ENCODE results near the gene TLCD3A. TPM values are rescaled to one million over a fixed set of nuclear protein-coding genes. Genes with fewer than 3 reads are reported as not detected.
"Not testable (repeated sequence)": the region's sequence is repeated elsewhere in the genome, so short reads cannot be mapped to it uniquely, and the experiment has no call there.

TLCD3A gene
- total RNA-seq, 1 donor from 2014 or later: 36.3 TPM

- intact Hi-C loops (cut with micrococcal nuclease): no loop called here
- Mint-ChIP-seq H3K9me3 (no peaks in the 10 kb centered on the region), H3K4me1 (ENCODE audit: low read depth) (peaks cover 16% of the 10 kb centered on the region), H3K27me3 (ENCODE audit: insufficient read depth) (no peaks in the 10 kb centered on the region), H3K27ac (no peak overlapping the region), H3K36me3 (ENCODE audit: low read depth) (peaks cover 27% of the 10 kb centered on the region), H3K4me3 (no peak overlapping the region)
- DNase-seq (ENCODE audit: low spot score): no peak
Observed at GRCh38 chr17:788551-788950, 56.2 kb downstream of the TLCD3A start.

DNA sequence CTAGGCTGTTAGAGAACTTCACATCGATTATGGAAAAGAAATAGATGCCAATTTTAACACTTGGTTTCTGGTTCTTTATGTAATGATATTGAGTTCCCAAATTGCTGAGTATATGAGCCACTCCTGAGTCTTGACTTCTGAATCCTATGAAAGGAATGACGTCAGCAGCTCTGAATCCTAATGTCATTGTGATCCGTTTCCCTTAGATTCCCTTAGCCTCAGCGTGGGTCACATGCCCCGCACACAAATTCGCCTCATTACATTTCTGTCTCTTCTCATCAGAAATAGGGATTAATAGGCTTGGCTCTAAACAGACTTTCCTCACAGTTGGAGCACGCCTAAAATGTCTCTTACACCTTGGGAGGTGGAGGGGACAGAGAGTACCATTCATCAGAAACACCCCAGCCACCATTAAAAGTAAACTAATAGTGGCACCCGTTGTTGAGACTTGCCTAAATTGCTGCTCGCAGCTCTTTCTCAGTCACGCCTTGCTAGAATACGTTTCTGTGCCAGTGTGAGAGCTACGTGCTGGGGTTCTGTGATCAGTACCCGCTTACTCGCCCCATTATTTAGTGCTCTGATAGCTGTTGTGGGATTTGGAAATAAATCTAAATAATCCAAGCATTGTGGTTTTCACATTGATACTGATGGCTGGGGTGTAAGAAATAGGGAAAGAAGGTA is 56.9 kb downstream of the TLCD3A start:
- Mint-ChIP-seq H3K4me1 (ENCODE audit: low read depth) (peaks cover 8% of the 10 kb centered on the region), H3K27ac (no peak overlapping the region), H3K4me3 (no peak overlapping the region), H3K27me3 (ENCODE audit: insufficient read depth) (no peaks in the 10 kb centered on the region), H3K9me3 (no peaks in the 10 kb centered on the region), H3K36me3 (ENCODE audit: low read depth) (peaks cover 24% of the 10 kb centered on the region)
- no peak for DNase-seq (ENCODE audit: low spot score)
- intact Hi-C loops (cut with micrococcal nuclease): no loop called here

GRCh38 chr17:789931-790873 is 57.8 kb downstream of the TLCD3A start:
- H3K4me3 Mint-ChIP-seq; H3K27me3 Mint-ChIP-seq (ENCODE audit: insufficient read depth); intact Hi-C loops (cut with micrococcal nuclease); H3K4me1 Mint-ChIP-seq (ENCODE audit: low read depth); DNase-seq (ENCODE audit: low spot score); H3K27ac Mint-ChIP-seq; H3K9me3 Mint-ChIP-seq: not testable (repeated sequence)
- H3K36me3 Mint-ChIP-seq (ENCODE audit: low read depth): peaks cover 22% of the 10 kb centered on the region

DNA sequence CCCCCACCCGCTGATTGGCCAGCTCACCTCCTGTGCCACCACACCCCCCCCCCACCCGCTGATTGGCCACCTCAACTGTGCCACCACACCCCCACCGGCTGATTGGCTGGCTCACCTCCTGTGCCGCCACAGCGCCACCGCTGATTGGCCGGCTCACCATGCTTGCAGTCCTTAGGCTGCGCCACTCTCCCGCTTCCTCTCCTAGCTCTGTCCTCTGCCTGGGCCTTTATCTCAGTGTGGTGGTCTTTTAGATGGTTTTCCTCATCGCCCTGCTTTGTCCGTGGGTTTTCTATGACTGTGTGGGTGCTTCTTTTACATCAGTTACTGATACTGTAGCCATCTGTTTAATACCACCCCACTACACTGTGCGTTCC is 58.5 kb downstream of the TLCD3A start:
- H3K27ac Mint-ChIP-seq; intact Hi-C loops (cut with micrococcal nuclease); H3K4me3 Mint-ChIP-seq; H3K27me3 Mint-ChIP-seq (ENCODE audit: insufficient read depth); H3K4me1 Mint-ChIP-seq (ENCODE audit: low read depth); H3K9me3 Mint-ChIP-seq; DNase-seq (ENCODE audit: low spot score): not testable (repeated sequence)
- peaks cover 18% of the 10 kb centered on the region for H3K36me3 Mint-ChIP-seq (ENCODE audit: low read depth)

GRCh38 chr17:791829-792228 is 59.4 kb downstream of the TLCD3A start:
- Mint-ChIP-seq H3K9me3 (no peaks in the 10 kb centered on the region), H3K27ac (no peak overlapping the region), H3K4me3 (no peak overlapping the region), H3K4me1 (ENCODE audit: low read depth) (peaks cover 6% of the 10 kb centered on the region), H3K27me3 (ENCODE audit: insufficient read depth) (no peaks in the 10 kb centered on the region), H3K36me3 (ENCODE audit: low read depth) (peaks cover 15% of the 10 kb centered on the region)
- no peak for DNase-seq (ENCODE audit: low spot score)
- intact Hi-C loops (cut with micrococcal nuclease): loop anchor here (1.0 kb wide), 1 partner anchor 207 kb away; no protein-coding TSS in a partner anchor

GRCh38 chr17:792277-792676 is 59.9 kb downstream of the TLCD3A start:
- peaks cover 13% of the 10 kb centered on the region for H3K36me3 Mint-ChIP-seq (ENCODE audit: low read depth)
- H3K27ac Mint-ChIP-seq: no peak overlapping the region
- no peak for DNase-seq (ENCODE audit: low spot score)
- H3K27me3 Mint-ChIP-seq (ENCODE audit: insufficient read depth): no peaks in the 10 kb centered on the region
- peaks cover 6% of the 10 kb centered on the region for H3K4me1 Mint-ChIP-seq (ENCODE audit: low read depth)
- no peak overlapping the region for H3K4me3 Mint-ChIP-seq
- intact Hi-C loops (cut with micrococcal nuclease): loop anchor here (1.0 kb wide), 1 partner anchor 207 kb away; no protein-coding TSS in a partner anchor
- no peaks in the 10 kb centered on the region for H3K9me3 Mint-ChIP-seq

Other genes with a start within 250 kb of the TLCD3A start
- gene VPS53, start 17.8 kb upstream of the TLCD3A start, total RNA-seq: 81.7 and 81.8 TPM in 2 replicates
- gene GEMIN4, start 19.7 kb downstream of the TLCD3A start, total RNA-seq: 64.6 and 68.6 TPM in 2 replicates
- 97.0 and 97.6 TPM in 2 replicates for gene GLOD4, start 49.7 kb downstream of the TLCD3A start, total RNA-seq
- 31.7 and 32.0 TPM in 2 replicates for gene MRM3, start 49.8 kb downstream of the TLCD3A start, total RNA-seq
- gene NXN, start 247.2 kb downstream of the TLCD3A start, total RNA-seq: 0.24 and 0.31 TPM in 2 replicates

All from activated T-helper 1 cell treated with anti-CD3 and anti-CD28 coated beads, Interleukin-12 subunit alpha, Interleukin-12 subunit beta, Interleukin-2, Interleukin-4 antibody, amounts not matched to agents 30 ng/mL and 10 ng/mL and 1 ng/mL, durations not matched to agents 14 hours and 24 hours and 36 hours (primary cell).